Sciatic nerve (tissue), 2 donors: ENCODE results near the gene STX8. TPM values are rescaled to one million over a fixed set of nuclear protein-coding genes. Genes with fewer than 3 reads are reported as not detected.

Experiments used
- ATAC-seq: fragments of 200-7000 bp; cut with Tn5 transposase; one replicate; pipeline ENCODE4 v1.9.1; 2020; ENCODE audit warnings: mild to moderate bottlenecking, moderate library complexity
- DNase-seq: peaks from one replicate; pipeline ENCODE4 v3.0.0-alpha.2; 2020; ENCODE audit warnings: low spot score
- intact Hi-C: fragments of 100-400 bp; cut with DNase I; formaldehyde crosslinking; loops from one replicate; pipeline ENCODE4 v1.14.2; 2022
- total RNA-seq: library from RNA; stranded (reverse); fragmentation: NEBNext Ultra II Directional; extraction: Animal tissue kit (Norgen Biotek cat#: 25700); gene quantifications from one replicate; pipeline ENCODE4 v1.2.1, GENCODE V29; 2021
- donor health status: DM: no; HTN: no; CAD: no.
- donor health status: DM: no; HTN: no; CAD: no.

The STX8 gene
- total RNA-seq, 1 donor from 2014 or later: 67.0 TPM

- DNase-seq: peak; percentile 88
- intact Hi-C loops: no loop called here
- ATAC-seq: peak; percentile 77
These were observed 334.8 kb downstream of the STX8 start for GRCh38 chr17:9240659-9241370.

- intact Hi-C loops: no loop called here
- ATAC-seq (peak; percentile 75), DNase-seq (peak; percentile 89)
These were observed 335.6 kb downstream of the STX8 start for GRCh38 chr17:9239793-9240658.

- intact Hi-C loops: no loop called here
- ATAC-seq: no peak
These were observed 336.3 kb downstream of the STX8 start for GRCh38 chr17:9239246-9239792.

GRCh38 chr17:9238340-9239245 is 337.0 kb downstream of the STX8 start:
- intact Hi-C loops: no loop called here
- DNase-seq: no peak
- no peak for ATAC-seq

More at GRCh38 chr17:9239246-9239792, 336.3 kb downstream of the STX8 start:
- no peak for DNase-seq

- intact Hi-C loops: no loop called here
- DNase-seq: no peak
- no peak for ATAC-seq
These were observed 337.8 kb downstream of the STX8 start for GRCh38 chr17:9237661-9238301.

- DNase-seq (no peak), ATAC-seq (no peak)
- intact Hi-C loops: no loop called here
These were observed 338.6 kb downstream of the STX8 start for GRCh38 chr17:9237053-9237410.

- DNase-seq (no peak), ATAC-seq (no peak)
- intact Hi-C loops: no loop called here
These were observed 339.2 kb downstream of the STX8 start for GRCh38 chr17:9236286-9237052.

- no peak for ATAC-seq
- intact Hi-C loops: no loop called here
- no peak for DNase-seq
These were observed 340.3 kb downstream of the STX8 start for GRCh38 chr17:9235346-9235745.

GRCh38 chr17:9234389-9234945 is 341.2 kb downstream of the STX8 start:
- ATAC-seq (no peak), DNase-seq (no peak)
- intact Hi-C loops: no loop called here

GRCh38 chr17:9233761-9234160 is 341.9 kb downstream of the STX8 start:
- intact Hi-C loops: no loop called here
- ATAC-seq: no peak
- no peak for DNase-seq

GRCh38 chr17:9233271-9233599 is 342.4 kb downstream of the STX8 start:
- DNase-seq (no peak), ATAC-seq (no peak)

GRCh38 chr17:9232591-9233270 is 342.9 kb downstream of the STX8 start:
- intact Hi-C loops: no loop called here
- ATAC-seq (peak; percentile 45), DNase-seq (no peak)

More at GRCh38 chr17:9233271-9233599, 342.4 kb downstream of the STX8 start:
- intact Hi-C loops: no loop called here

- ATAC-seq (no peak), DNase-seq (no peak)
- intact Hi-C loops: no loop called here
These were observed 343.5 kb downstream of the STX8 start for GRCh38 chr17:9232155-9232475.

GRCh38 chr17:9231449-9232154 is 344.0 kb downstream of the STX8 start:
- no peak for ATAC-seq
- no peak for DNase-seq
- intact Hi-C loops: no loop called here

- intact Hi-C loops: no loop called here
These were observed 344.8 kb downstream of the STX8 start for GRCh38 chr17:9230861-9231260.

GRCh38 chr17:9230346-9230745 is 345.3 kb downstream of the STX8 start:
- no peak for DNase-seq
- ATAC-seq: no peak
- intact Hi-C loops: no loop called here

More at GRCh38 chr17:9230861-9231260, 344.8 kb downstream of the STX8 start:
- DNase-seq (no peak), ATAC-seq (no peak)

GRCh38 chr17:9229826-9230201 is 345.8 kb downstream of the STX8 start:
- intact Hi-C loops: no loop called here
- DNase-seq (no peak), ATAC-seq (no peak)
